Loucy (cell line): ENCODE data around the gene HOXB4.

Experiments used
- H2AFZ ChIP-seq: fragments of 200-600 bp; sonication (generic); 2 replicates; pipeline ENCODE4 v1.6.0; 2016; ENCODE audit warnings: antibody characterized with exemption, mild to moderate bottlenecking, low read length, moderate library complexity
- H3F3A ChIP-seq: fragments of 200-600 bp; 2 replicates; pipeline ENCODE4 v1.6.0; 2016; ENCODE audit warnings: antibody characterized with exemption, low read depth, mild to moderate bottlenecking
- H3K27me3 ChIP-seq: fragments of 200-600 bp; sonication (generic); 2 replicates; pipeline ENCODE4 v1.6.1; 2014; ENCODE audit warnings: low read length, mild to moderate bottlenecking; ENCODE audit not compliant: insufficient read depth, poor library complexity, severe bottlenecking
- H3K36me3 ChIP-seq: fragments of 200-600 bp; sonication (generic); 2 replicates; pipeline ENCODE4 v1.6.1; 2016; ENCODE audit warnings: low read length; ENCODE audit not compliant: insufficient read depth
- H3K4me1 ChIP-seq: fragments of 200-600 bp; sonication (generic); 2 replicates; pipeline ENCODE4 v1.5.1; 2014; ENCODE audit warnings: low read length, mild to moderate bottlenecking; ENCODE audit not compliant: insufficient read depth, poor library complexity, severe bottlenecking
- H3K4me2 ChIP-seq: fragments of 200-600 bp; sonication (generic); 2 replicates; pipeline ENCODE4 v1.6.0; 2014; ENCODE audit warnings: antibody characterized with exemption, low read length, low read depth, mild to moderate bottlenecking; ENCODE audit not compliant: poor library complexity, severe bottlenecking
- H3K4me3 ChIP-seq: fragments of 200-600 bp; sonication (generic); 2 replicates; pipeline ENCODE4 v1.5.1; 2014; ENCODE audit warnings: low read length, mild to moderate bottlenecking, mixed read lengths; ENCODE audit not compliant: poor library complexity, severe bottlenecking
- H3K79me2 ChIP-seq: fragments of 200-600 bp; sonication (generic); 2 replicates; pipeline ENCODE4 v1.6.1; 2014; ENCODE audit warnings: low read length; ENCODE audit not compliant: insufficient read depth
- H3K9ac ChIP-seq: fragments of 200-600 bp; sonication (generic); 2 replicates; pipeline ENCODE4 v1.6.0; 2014; ENCODE audit warnings: mild to moderate bottlenecking, low read depth, low read length, moderate library complexity; ENCODE audit not compliant: poor library complexity, severe bottlenecking
- H3K9me2 ChIP-seq: fragments of 200-600 bp; sonication (generic); replicated peaks from 2 replicates; pipeline ENCODE4 v1.6.1; 2016; ENCODE audit warnings: low read depth, low read length, mixed read lengths
- H3K9me3 ChIP-seq: fragments of 200-600 bp; sonication (generic); 2 replicates; pipeline ENCODE4 v1.6.1; 2014; ENCODE audit warnings: mild to moderate bottlenecking, antibody characterized with exemption, low read length, low read depth; ENCODE audit not compliant: insufficient read depth
- H4K20me1 ChIP-seq: fragments of 200-600 bp; sonication (generic); 2 replicates; pipeline ENCODE4 v1.6.0; 2014; ENCODE audit warnings: antibody characterized with exemption, low read length, mild to moderate bottlenecking; ENCODE audit not compliant: insufficient read depth, poor library complexity, severe bottlenecking
- CTCF ChIP-seq: fragments of 200-600 bp; sonication (generic); conservative IDR thresholded peaks from 2 replicates; pipeline ENCODE4 v1.5.1; 2014; ENCODE audit warnings: mild to moderate bottlenecking, antibody characterized with exemption, low read length
- EZH2phosphoT487 ChIP-seq: fragments of 200-600 bp; IDR thresholded peaks from 2 replicates; pipeline ENCODE4 v1.6.1; 2018; ENCODE audit warnings: antibody characterized with exemption, mild to moderate bottlenecking, moderate library complexity, borderline replicate concordance

The HOXB4 gene

GRCh38 chr17:48568499-48569239, 9.5 kb downstream of the HOXB4 start:
- no peaks in the 10 kb centered on the region for H3K27me3 ChIP-seq
- H3K4me2 ChIP-seq, result peak overlapping the region; percentile 98
- no peaks in the 10 kb centered on the region for H3K9me3 ChIP-seq
- H3F3A ChIP-seq, result peaks cover under 1% of the 10 kb centered on the region; the same call in 1 of the 2 replicates
- peaks cover 89% of the 10 kb centered on the region for H3K4me1 ChIP-seq
- no peak overlapping the region for H2AFZ ChIP-seq
- no peaks in the 10 kb centered on the region for H3K9me2 ChIP-seq
- H3K36me3 ChIP-seq, result peaks cover 86% of the 10 kb centered on the region
- peak overlapping the region; percentile 95 for H3K9ac ChIP-seq
- peaks cover 77% of the 10 kb centered on the region for H4K20me1 ChIP-seq
- peaks cover 100% of the 10 kb centered on the region for H3K79me2 ChIP-seq
- H3K4me3 ChIP-seq, result peak overlapping the region; percentile 89
- TF ChIP-seq EZH2phosphoT487 (no peak), CTCF (no peak)

- TF ChIP-seq EZH2phosphoT487, result no peak
- no peak for TF ChIP-seq CTCF
- Histone ChIP-seq H3K9ac (peak overlapping the region; percentile 95), H3F3A (peaks cover 5% of the 10 kb centered on the region; the same call in 1 of the 2 replicates), H3K9me2 (no peaks in the 10 kb centered on the region), H3K27me3 (no peaks in the 10 kb centered on the region), H2AFZ (no peak overlapping the region), H3K4me2 (peak overlapping the region; percentile 98), H3K9me3 (no peaks in the 10 kb centered on the region), H3K4me3 (peak overlapping the region; percentile 89), H3K4me1 (peaks cover 89% of the 10 kb centered on the region), H3K79me2 (peaks cover 100% of the 10 kb centered on the region), H3K36me3 (peaks cover 88% of the 10 kb centered on the region), H4K20me1 (peaks cover 79% of the 10 kb centered on the region)
These were observed 10.3 kb downstream of the HOXB4 start for GRCh38 chr17:48567646-48568354.

- Histone ChIP-seq H3K4me2 (peak overlapping the region; percentile 98), H3K4me1 (peaks cover 89% of the 10 kb centered on the region), H2AFZ (no peak overlapping the region), H3K79me2 (peaks cover 100% of the 10 kb centered on the region), H3K27me3 (no peaks in the 10 kb centered on the region), H3K9ac (peak overlapping the region; percentile 95), H3K36me3 (peaks cover 87% of the 10 kb centered on the region), H4K20me1 (peaks cover 80% of the 10 kb centered on the region), H3F3A (peaks cover 11% of the 10 kb centered on the region), H3K9me2 (no peaks in the 10 kb centered on the region), H3K4me3 (peak overlapping the region; percentile 89), H3K9me3 (no peaks in the 10 kb centered on the region)
- no peak for TF ChIP-seq EZH2phosphoT487
- TF ChIP-seq CTCF, result no peak
These were observed 10.9 kb downstream of the HOXB4 start for GRCh38 chr17:48567209-48567608.
